ENCODE measurements around the gene RGS21.
"Not testable (repeated sequence)": the region's sequence is repeated elsewhere in the genome, so short reads cannot be mapped to it uniquely, and the experiment has no call there.

The RGS21 gene

GRCh38 chr1:192316942-192317450, at the start of gene RGS21:
Gene RGS21, plus strand, starts transcription at chr1:192316992. Its CDS starts 26,045 bp downstream, at chr1:192343037.
- no peak for DNase-seq (ENCODE audit: low spot score)

GRCh38 chr1:192268468-192269052, 48.2 kb upstream of the RGS21 start:
- DNase-seq (ENCODE audit: low spot score): no peak

GRCh38 chr1:192270398-192270797, 46.4 kb upstream of the RGS21 start:
- no peak for DNase-seq (ENCODE audit: low spot score)

- DNase-seq (ENCODE audit: low spot score): no peak
Measured at GRCh38 chr1:192272732-192273131, 44.1 kb upstream of the RGS21 start.

GRCh38 chr1:192274588-192274987, 42.2 kb upstream of the RGS21 start:
- DNase-seq (ENCODE audit: low spot score): no peak

GRCh38 chr1:192277635-192278034, 39.2 kb upstream of the RGS21 start:
- no peak for DNase-seq (ENCODE audit: low spot score)

GRCh38 chr1:192284927-192285326, 31.9 kb upstream of the RGS21 start:
- no peak for DNase-seq (ENCODE audit: low spot score)

- no peak for DNase-seq (ENCODE audit: low spot score)
Measured at GRCh38 chr1:192303029-192303428, 13.8 kb upstream of the RGS21 start.

GRCh38 chr1:192308314-192308713, 8.5 kb upstream of the RGS21 start:
- DNase-seq (ENCODE audit: low spot score): not testable (repeated sequence)

- DNase-seq (ENCODE audit: low spot score): no peak
Measured at GRCh38 chr1:192311281-192311680, 5.5 kb upstream of the RGS21 start.

GRCh38 chr1:192327997-192328396, 11.2 kb downstream of the RGS21 start:
- DNase-seq (ENCODE audit: low spot score): no peak

- no peak for DNase-seq (ENCODE audit: low spot score)
Measured at GRCh38 chr1:192342842-192343241, 26.1 kb downstream of the RGS21 start.

- no peak for DNase-seq (ENCODE audit: low spot score)
Measured at GRCh38 chr1:192343344-192343743, 26.6 kb downstream of the RGS21 start.

GRCh38 chr1:192349314-192349713, 32.5 kb downstream of the RGS21 start:
- no peak for DNase-seq (ENCODE audit: low spot score)

- DNase-seq (ENCODE audit: low spot score): no peak
Measured at GRCh38 chr1:192350356-192350755, 33.6 kb downstream of the RGS21 start.

GRCh38 chr1:192351550-192351949, 34.8 kb downstream of the RGS21 start:
- DNase-seq (ENCODE audit: low spot score): no peak

GRCh38 chr1:192357924-192358323, 41.1 kb downstream of the RGS21 start:
- DNase-seq (ENCODE audit: low spot score): no peak

GRCh38 chr1:192358402-192358801, 41.6 kb downstream of the RGS21 start:
- no peak for DNase-seq (ENCODE audit: low spot score)

GRCh38 chr1:192358822-192359221, 42.0 kb downstream of the RGS21 start:
- DNase-seq (ENCODE audit: low spot score): no peak

- DNase-seq (ENCODE audit: low spot score): no peak
Measured at GRCh38 chr1:192363177-192363576, 46.4 kb downstream of the RGS21 start.

GRCh38 chr1:192367436-192367835, 50.6 kb downstream of the RGS21 start:
- no peak for DNase-seq (ENCODE audit: low spot score)

- DNase-seq (ENCODE audit: low spot score): no peak
Measured at GRCh38 chr1:192375306-192375705, 58.5 kb downstream of the RGS21 start.

GRCh38 chr1:192376374-192376773, 59.6 kb downstream of the RGS21 start:
- no peak for DNase-seq (ENCODE audit: low spot score)

- no peak for DNase-seq (ENCODE audit: low spot score)
Measured at GRCh38 chr1:192378276-192378675, 61.5 kb downstream of the RGS21 start.

Data from left forelimb (tissue), 1 donor.